ENCODE results near the gene EDN1. TPM values are rescaled to one million over a fixed set of nuclear protein-coding genes. Genes with fewer than 3 reads are reported as not detected.

EDN1 gene
- total RNA-seq, 6 donors from 2014 or later = 6.5 to 40.6 (median 18.6) TPM

DNA sequence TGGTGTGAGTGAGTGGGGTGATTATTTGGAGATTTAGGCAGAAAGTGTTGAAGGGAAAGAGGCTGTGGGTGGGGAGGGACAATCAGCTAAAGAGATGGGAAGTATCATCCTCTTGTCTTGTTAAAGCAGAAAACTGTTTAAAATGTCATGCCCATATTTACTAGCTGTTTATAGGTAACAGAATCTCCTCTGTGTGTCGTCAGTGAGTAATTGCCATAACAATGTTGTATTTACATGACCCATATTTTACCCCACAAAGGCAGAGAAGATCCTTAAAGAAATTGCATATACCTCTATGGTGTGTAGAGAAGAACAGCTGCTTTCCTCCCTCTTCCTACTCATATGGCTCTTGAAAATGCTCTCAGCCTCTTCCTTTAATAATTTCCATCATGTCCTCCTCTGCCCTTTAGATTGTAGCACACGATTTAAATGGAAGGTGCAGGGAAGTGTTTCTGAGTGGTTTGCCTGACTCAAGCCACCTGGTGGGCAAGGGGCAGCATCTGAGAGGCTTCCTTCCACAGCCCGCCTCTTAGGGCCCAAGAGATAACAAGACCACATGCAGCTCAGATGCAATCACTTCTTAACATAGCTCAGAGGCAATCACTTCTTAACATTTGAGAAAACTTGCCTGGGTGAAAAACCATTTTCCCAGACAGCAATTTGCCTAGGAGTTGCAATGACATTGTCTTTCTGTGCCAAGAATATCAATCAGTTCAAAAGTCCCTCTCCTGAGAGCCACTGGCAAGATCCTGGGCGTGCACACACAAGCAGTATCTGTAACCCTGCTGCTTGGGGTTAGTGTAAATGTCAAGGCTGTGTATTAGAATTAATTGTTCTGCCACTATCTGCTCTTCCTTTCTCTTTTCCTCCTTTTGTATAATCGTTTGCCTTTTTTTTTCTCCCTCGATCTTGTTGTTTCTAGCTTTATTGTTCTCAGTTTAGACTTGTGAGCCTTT, 44.1 kb upstream of the EDN1 start:
- ATAC-seq (ENCODE audit: low FRiP score in 2 of 2) (no peak), DNase-seq (no peak)
- Histone ChIP-seq H3K27me3 (no peaks in the 10 kb centered on the region), H3K4me3 (no peak overlapping the region), H3K36me3 (no peaks in the 10 kb centered on the region), H3K9me3 (no peaks in the 10 kb centered on the region), H3K4me1 (no peaks in the 10 kb centered on the region), H3K27ac (no peak overlapping the region)
- no peak for TF ChIP-seq EP300 (IDR thresholded peaks at IDR 0.05)
- no peak for TF ChIP-seq POLR2A (IDR thresholded peaks at IDR 0.05)
- TF ChIP-seq POLR2AphosphoS5 (IDR thresholded peaks at IDR 0.05) = no peak
- no peak for TF ChIP-seq CTCF (IDR thresholded peaks at IDR 0.05)
- WGBS, 2 donors = 62 to 67% methylated on average over 6 of the region's 6 CpGs

- no peaks in the 10 kb centered on the region for H3K36me3 ChIP-seq
- ATAC-seq (ENCODE audit: low FRiP score in 2 of 2) (no peak), DNase-seq (no peak)
- no peak overlapping the region for H3K4me3 ChIP-seq
- 90 to 100% methylated on average over 2 of the region's 2 CpGs for WGBS, 2 donors
- no peaks in the 10 kb centered on the region for H3K27me3 ChIP-seq
- H3K27ac ChIP-seq = no peak overlapping the region
- H3K4me1 ChIP-seq = no peaks in the 10 kb centered on the region
- TF ChIP-seq CTCF (IDR thresholded peaks at IDR 0.05) = no peak
- TF ChIP-seq EP300 (IDR thresholded peaks at IDR 0.05) = no peak
- TF ChIP-seq POLR2A (IDR thresholded peaks at IDR 0.05) = no peak
- no peak for TF ChIP-seq POLR2AphosphoS5 (IDR thresholded peaks at IDR 0.05)
- no peaks in the 10 kb centered on the region for H3K9me3 ChIP-seq
These were observed 43.3 kb upstream of the EDN1 start for GRCh38 chr6:12246900-12247299.

DNA sequence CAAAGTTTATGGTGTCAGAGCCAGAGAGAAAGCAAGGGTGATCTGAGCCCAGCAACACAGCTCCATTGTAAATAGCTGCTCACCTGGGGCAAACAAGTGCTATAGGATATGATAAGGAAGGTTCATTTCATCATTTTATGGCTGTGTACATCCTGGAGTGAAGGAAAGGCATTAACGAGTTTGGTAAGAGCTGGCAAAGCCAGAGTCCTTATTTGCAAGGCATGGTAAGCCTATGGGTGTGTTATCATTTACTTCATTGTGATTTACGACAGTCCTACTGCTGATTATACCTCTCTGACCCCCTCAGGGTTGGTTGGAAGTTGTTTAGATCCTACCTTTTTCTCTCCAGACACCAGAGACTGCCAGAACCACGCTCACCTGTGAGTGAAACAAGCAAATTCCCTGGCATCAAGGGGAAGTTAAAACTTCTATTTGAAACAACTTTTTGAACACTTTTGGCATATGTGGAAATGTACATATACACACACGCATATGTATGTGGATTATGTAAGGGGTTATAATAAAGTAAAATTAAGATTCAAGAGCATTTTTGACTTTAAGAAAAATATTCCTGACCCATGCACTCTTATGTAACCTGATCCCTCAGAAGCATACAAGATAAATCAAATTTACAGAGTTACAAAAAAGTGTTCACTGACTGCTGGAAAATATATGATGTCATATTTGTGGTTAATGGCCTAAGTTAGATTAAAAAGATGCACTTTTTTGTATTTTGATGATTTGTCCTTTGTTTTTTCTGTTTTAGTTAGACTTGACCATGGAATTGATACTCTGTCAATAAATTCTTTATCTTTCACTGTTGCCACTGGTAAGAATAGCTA, 40.4 kb upstream of the EDN1 start:
- ATAC-seq (ENCODE audit: low FRiP score in 2 of 2) (no peak), DNase-seq (no peak)
- TF ChIP-seq POLR2AphosphoS5 (IDR thresholded peaks at IDR 0.05) (no peak), EP300 (IDR thresholded peaks at IDR 0.05) (no peak), CTCF (IDR thresholded peaks at IDR 0.05) (no peak), POLR2A (IDR thresholded peaks at IDR 0.05) (no peak)
- H3K27me3 ChIP-seq = no peaks in the 10 kb centered on the region
- no peaks in the 10 kb centered on the region for H3K9me3 ChIP-seq
- no peaks in the 10 kb centered on the region for H3K4me1 ChIP-seq
- H3K4me3 ChIP-seq = no peak overlapping the region
- WGBS, 2 donors = 84 to 90% methylated on average over 4 of the region's 4 CpGs
- H3K36me3 ChIP-seq = no peaks in the 10 kb centered on the region
- no peak overlapping the region for H3K27ac ChIP-seq

- no peaks in the 10 kb centered on the region for H3K9me3 ChIP-seq
- TF ChIP-seq EP300 (IDR thresholded peaks at IDR 0.05) = no peak
- no peak for TF ChIP-seq POLR2AphosphoS5 (IDR thresholded peaks at IDR 0.05)
- no peak overlapping the region for H3K4me3 ChIP-seq
- H3K4me1 ChIP-seq = no peaks in the 10 kb centered on the region
- no peaks in the 10 kb centered on the region for H3K27me3 ChIP-seq
- no peak for DNase-seq
- no peaks in the 10 kb centered on the region for H3K36me3 ChIP-seq
- no peak for ATAC-seq (ENCODE audit: low FRiP score in 2 of 2)
- no peak overlapping the region for H3K27ac ChIP-seq
- 90% methylated on average over 1 of the region's 1 CpG for WGBS, 2 donors
These were observed 39.8 kb upstream of the EDN1 start for GRCh38 chr6:12250383-12250770.

DNA sequence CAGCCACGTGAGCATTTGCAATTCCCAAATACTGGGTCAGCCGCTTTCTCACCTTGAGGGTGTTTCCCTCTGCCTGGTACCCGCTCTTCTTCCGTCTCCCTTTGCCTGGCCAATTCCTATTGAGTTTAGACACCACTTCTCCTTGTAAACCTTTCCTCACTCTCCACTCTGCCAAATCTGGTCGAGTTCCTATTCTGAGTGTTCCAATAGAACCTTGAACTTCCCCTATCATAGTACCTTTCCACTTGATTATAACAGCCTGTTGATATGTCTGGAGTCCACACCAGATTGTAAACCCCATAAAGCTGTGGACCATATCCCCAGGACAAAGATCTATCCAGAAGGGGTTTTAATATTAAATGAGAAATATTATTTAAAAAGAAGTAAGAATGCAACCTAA, 36.0 kb upstream of the EDN1 start:
- Histone ChIP-seq H3K27ac (no peak overlapping the region), H3K36me3 (no peaks in the 10 kb centered on the region), H3K27me3 (no peaks in the 10 kb centered on the region), H3K9me3 (no peaks in the 10 kb centered on the region), H3K4me1 (no peaks in the 10 kb centered on the region), H3K4me3 (no peak overlapping the region)
- 80 to 88% methylated on average over 5 of the region's 5 CpGs for WGBS, 2 donors
- DNase-seq (no peak), ATAC-seq (ENCODE audit: low FRiP score in 2 of 2) (no peak)
- TF ChIP-seq POLR2AphosphoS5 (IDR thresholded peaks at IDR 0.05) (no peak), EP300 (IDR thresholded peaks at IDR 0.05) (no peak), CTCF (IDR thresholded peaks at IDR 0.05) (no peak), POLR2A (IDR thresholded peaks at IDR 0.05) (no peak)
